ENCODE measurements around the gene ESPN. TPM values are rescaled to one million over a fixed set of nuclear protein-coding genes. Genes with fewer than 3 reads are reported as not detected.
"Not testable (repeated sequence)": the region's sequence is repeated elsewhere in the genome, so short reads cannot be mapped to it uniquely, and the experiment has no call there.

ESPN gene
- total RNA-seq, 2 experiments from 2014 or later = 0.08 to 0.23 TPM

DNA sequence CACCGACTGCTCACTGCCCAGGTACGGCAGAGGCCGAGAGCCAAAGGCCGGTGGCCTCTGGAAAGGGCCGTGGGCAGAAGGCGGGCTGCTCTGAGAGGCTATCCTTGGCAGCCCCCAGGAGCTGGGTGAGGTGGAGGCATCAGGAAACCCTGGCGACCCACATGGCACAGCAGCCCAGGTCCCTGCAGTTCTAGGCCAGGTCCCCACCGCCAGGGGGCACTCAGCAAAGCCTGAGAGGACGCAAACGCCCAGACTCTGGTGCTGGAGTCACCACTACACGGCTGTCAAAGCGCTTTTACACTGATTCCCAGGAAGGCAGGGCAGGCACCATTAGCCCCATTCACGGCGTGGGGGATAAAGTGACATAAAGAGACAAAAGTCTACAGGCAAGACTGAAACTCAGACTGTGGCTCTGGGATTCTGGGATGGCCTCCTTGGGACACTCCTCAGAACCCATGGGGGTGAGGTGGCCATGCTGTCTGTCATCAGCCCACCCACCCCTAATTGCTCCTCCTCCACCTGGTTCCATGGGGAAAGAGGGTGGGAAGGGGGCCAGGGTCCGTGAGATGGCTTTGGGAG is 61.9 kb downstream of the ESPN start:
- POLR2A ChIA-PET = no interaction called here
- CTCF ChIA-PET = interaction anchor here (0.8 to 1.9 kb wide), 12 partner anchors 9 to 234 kb away, joined by 3 to 10 read pairs (median 4); no protein-coding TSS in a partner anchor

DNA sequence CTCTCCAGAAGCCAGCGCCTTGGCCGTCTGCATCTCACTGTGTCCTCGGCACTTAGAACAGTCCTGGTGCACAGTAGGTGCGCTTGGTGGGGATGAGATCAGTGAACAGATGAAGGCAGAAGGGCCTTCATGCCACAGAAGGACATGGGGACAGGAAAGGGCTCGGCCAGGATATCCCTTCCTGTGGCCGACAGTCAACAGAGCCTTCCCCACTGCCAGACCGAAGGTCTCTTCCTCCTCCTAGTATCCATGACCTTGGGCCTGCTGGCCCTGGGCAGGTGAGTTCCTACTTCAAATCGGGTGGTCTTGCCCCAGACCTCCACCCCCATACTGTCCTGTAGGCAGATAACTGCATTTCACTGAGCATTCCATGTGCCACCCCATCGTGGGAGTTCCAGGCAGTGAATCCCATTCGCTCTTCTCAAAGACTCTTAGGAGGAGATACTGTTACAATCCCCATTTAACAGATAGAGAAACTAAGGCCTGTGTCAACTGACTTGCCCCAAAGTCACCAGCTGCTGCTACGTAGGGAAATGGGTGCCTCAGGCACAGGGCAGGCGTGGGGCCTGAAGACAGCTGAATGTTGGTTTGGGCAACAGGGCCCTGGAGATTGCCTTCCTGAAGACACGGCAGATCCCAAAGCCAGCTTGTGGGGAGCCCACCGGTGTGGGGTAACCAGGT is 63.4 kb downstream of the ESPN start:
- CTCF ChIA-PET = interaction anchor here (1.1 to 3.8 kb wide), 3 partner anchors 21 to 66 kb away, joined by 6 to 21 read pairs (median 7); partner anchors contain the start of genes NOL9 and TAS1R1
- POLR2A ChIA-PET = no interaction called here

DNA sequence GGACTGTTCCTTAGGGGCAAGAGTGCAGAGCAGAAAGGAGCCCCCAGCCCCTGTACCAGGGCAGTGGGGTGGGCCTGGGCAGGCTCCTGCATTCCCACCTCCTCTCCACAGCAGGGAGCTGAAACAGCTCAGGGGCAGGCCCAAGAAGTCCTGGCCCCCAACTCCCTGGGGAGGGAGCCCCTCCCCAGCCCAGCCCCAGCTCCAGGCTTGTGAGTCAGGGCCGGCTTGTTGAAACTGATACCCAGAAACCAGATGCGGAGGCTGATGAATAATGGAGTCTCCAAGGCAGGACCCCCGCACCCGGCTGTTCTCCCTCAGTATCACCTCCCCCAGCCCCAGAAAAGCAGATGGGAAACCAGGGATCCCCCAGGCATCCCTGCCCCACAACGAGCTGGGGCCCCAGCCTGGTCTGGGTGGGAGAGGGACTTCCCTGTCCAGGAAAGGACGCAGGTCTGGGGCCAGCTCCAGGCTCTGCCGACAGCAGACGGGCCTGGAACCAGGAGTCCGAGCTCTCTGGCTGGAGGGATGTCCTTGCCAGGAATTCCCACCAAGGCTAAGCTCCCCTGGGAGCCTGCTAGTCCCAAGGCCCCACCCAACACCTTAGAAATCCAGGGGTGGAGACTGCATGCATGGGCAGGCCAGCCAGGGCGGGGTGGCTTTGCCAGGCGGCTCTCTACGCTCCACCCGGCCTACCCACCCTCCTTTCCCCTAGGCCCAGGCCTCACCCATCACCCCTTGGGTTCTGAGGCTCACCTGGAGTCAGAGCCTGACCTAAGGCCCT is 64.2 kb downstream of the ESPN start:
- ChIA-PET POLR2A (no interaction called here), CTCF (interaction anchor here (0.6 to 3.8 kb wide), 19 partner anchors 8 to 295 kb away, joined by 3 to 21 read pairs (median 4); partner anchors contain the start of genes NOL9 and TAS1R1)

DNA sequence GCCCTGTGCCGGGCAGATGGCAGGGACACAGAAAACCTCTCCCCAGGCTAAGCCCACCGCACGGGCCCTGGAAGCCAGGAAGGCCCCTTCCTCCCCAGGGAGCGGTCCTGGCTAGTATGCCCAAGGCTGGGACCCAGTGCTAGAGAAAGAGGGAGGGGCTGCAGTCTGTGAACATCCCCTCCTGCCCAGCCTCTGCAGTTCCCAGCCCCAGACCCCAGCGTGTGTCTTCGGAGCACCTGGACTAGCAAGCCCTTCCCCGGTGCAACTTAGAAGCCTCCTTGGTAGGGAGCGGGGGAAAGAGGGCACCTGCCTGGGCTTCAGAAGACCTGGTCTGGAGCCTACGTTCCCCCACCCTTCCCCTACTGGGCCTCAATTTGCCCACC is 64.8 kb downstream of the ESPN start:
- CTCF ChIA-PET = interaction anchor here (0.9 to 3.8 kb wide), 17 partner anchors 9 to 243 kb away, joined by 3 to 21 read pairs (median 5); partner anchors contain the start of genes NOL9 and TAS1R1
- POLR2A ChIA-PET = no interaction called here

DNA sequence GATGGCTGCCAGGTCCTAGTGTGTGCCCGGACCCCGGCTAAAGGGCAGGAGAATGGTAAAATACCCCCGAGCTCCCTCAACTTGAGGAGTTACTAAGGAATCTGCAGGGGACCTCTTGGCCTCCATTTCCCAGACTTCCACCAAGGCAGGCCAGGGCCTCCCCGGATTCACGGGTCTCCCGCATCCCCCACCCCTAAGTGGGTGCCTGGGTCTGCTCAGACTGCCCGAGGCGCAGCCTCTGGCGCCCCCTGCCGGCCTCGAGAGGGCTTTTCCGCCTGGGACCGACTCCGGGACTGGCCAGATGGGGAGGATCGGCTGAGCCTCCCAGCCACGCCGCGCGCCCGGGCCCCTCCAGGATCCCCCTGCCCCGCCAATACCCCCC is 65.2 kb downstream of the ESPN start:
- CTCF ChIA-PET = interaction anchor here (0.7 to 3.8 kb wide), 24 partner anchors 8 to 462 kb away, joined by 3 to 21 read pairs (median 4); partner anchors contain the start of genes NOL9 and TAS1R1

DNA sequence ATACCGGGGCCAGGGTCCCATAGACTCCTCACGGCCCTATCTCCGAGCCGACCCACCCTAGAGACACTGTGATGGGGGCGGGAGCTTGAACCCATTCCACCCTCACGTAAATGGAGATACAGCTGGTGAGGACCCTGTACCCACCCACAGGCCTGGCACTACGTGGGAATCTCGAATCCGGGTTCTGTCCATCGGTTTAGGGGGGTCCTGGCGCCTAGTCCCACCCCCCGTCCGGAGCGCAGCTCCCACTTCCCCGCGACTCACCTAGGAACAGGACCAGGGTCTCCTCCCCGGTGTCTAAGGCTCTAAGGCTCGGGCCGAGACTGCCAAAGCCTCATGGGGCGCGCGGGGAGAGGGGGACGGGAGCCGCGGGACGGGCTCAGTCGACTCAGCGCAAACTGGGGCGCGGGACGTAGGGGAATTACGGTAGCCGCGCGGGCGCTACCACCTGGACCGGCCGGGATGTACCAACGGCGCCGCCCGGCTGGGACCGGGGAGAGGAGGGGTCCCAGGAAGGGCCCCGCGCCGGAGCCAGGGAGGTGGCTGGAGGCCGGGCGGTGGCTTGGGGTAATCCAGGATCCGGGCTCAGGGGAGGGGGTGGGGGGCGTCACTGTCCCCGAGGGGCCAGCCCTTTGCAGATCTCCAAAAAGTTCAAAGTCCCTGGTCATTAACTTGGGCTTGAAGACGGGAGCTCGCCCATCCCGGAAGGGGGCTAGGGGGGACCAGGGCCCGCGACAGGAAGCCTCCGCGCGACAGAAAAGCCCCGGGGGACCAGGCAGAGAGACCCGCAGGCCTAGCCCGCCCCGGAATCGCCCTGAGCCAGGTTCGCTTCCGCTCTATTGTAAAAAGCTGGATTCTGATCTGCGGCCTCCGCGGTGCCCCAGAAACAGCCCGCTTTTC is 65.9 kb downstream of the ESPN start:
- CTCF ChIA-PET = interaction anchor here (0.7 to 3.8 kb wide), 27 partner anchors 8 to 463 kb away, joined by 3 to 21 read pairs (median 4); partner anchors contain the start of genes NOL9, RNF207 and TAS1R1

More for the DNA sequence above, 65.2 kb downstream of the ESPN start:
- POLR2A ChIA-PET = no interaction called here

DNA sequence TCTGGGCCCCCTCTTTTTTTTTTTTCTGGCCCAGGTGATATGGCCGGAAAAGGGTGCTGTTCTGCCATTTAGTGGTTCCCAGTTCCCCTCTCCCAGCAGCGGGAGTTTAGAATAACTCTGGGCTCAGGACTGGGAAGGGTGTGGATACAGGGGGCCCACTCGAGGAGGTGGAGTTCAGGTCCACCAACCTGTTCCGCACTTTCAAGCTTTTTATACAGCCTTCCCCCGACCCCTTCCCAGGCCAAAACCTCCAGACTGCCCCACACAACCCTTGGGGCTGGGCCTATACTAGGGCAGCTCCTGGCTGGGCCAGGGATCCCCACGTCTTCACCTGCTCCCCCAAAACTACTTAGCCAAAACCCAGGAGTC is 66.5 kb downstream of the ESPN start:
- ChIA-PET POLR2A (no interaction called here), CTCF (interaction anchor here (1.0 to 3.8 kb wide), 9 partner anchors 9 to 153 kb away, joined by 3 to 21 read pairs (median 4); partner anchors contain the start of genes NOL9 and TAS1R1)

More for the DNA sequence above, 65.9 kb downstream of the ESPN start:
- POLR2A ChIA-PET = no interaction called here

DNA sequence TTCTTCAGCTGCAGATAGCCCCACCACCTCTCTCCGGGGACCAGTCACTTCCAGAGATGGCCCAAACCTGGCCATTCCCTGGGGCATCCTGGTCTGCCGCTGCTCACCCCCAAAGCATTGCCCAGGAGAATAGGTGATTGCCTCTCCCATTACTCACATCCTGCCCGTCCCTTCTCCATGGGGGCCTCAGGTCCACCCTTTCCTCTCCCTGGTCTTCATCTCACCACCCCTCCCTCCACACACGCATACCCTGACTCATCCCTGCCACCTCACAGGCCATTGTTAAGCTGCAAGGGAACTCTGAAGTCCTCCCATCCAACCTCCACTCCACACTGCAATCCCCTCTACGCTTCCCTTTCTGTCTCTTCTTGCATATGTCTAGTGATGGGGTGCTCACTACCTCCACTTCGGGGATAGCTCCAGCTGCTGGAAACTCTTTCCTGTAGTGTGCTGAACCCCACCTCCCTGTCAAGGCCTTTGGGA is 66.9 kb downstream of the ESPN start, which contains the start of gene PLEKHG5:
Gene PLEKHG5 (minus strand): TSS at position 188 of the 483 bp plus-strand sequence. CDS start 14,096 bp downstream, outside the sequence.
- POLR2A ChIA-PET = interaction anchor here (0.5 kb wide), 1 partner anchor 723 kb away, joined by 3 read pairs; no protein-coding TSS in a partner anchor
- CTCF ChIA-PET = interaction anchor here (1.0 to 3.8 kb wide), 5 partner anchors 11 to 68 kb away, joined by 3 to 21 read pairs (median 4); partner anchors contain the start of genes NOL9 and TAS1R1

DNA sequence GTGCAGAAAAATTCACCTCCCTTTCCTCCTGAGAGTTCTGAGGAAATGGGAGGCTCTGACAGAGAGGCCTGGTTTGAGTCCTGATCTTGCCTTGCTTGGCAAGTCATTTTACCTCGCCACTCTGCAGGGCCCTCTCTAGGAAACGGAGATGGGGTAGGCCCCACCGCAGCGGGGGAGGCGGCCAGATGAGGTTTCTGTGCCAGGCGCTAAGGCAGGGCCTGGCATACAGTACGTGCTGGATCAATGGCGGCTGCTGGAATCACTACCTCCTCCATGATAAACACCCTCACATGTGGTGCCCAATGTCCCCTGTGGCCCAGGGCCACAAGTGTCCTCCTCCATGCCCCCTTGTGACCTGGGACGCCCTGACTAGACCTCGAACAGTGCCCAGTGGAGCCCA is 67.4 kb downstream of the ESPN start:
- CTCF ChIA-PET = interaction anchor here (1.8 kb wide), 1 partner anchor 24 kb away, joined by 5 read pairs; no protein-coding TSS in a partner anchor
- POLR2A ChIA-PET = interaction anchor here (0.5 kb wide), 1 partner anchor 723 kb away, joined by 3 read pairs; no protein-coding TSS in a partner anchor

DNA sequence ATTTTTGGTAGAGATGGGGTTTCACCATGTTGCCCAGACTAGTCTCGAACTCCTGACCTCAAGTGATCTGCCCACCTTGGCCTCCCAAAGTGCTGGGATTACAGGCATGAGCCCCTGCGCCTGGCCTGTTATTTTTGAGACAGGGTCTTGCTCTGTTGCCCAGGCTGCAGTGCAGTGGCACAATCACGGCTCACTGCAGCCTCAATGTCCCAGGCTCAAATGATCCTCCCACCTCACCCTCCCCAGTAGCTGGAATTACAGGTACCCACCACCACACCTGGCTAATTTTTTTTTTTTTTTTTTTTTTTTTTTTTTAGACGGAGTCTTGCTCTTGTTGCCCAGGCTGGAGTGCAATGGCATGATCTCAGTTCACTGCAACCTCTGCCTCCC is 69.3 kb downstream of the ESPN start:
- POLR2A ChIA-PET = not testable (repeated sequence)
- CTCF ChIA-PET = interaction anchor here (0.6 to 1.5 kb wide), 2 partner anchors 39 to 61 kb away, joined by 5 to 6 read pairs; partner anchors contain the start of gene NOL9

DNA sequence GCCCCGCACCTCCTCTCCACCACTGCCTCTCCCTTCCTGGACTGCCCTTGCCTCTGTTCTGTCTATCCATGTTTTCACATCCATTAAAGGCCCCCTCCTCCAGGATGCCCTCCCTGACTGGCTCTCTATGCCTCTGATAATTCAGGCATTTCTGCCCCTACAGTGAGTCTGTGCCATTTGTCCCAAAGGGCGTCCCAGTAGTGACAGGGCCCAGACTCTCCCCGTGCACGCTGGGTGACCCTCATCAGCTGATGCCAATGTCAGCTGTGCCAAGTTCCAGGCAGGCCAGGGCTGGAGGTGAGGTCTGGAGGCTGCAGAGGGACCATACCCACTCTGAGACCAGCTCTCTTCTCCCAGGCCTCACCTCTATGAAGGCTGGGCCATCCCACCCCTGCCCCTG is 70.1 kb downstream of the ESPN start:
- CTCF ChIA-PET = interaction anchor here (1.5 kb wide), 1 partner anchor 60 kb away, joined by 5 read pairs; the partner anchor contains the start of gene NOL9
- POLR2A ChIA-PET = no interaction called here

DNA sequence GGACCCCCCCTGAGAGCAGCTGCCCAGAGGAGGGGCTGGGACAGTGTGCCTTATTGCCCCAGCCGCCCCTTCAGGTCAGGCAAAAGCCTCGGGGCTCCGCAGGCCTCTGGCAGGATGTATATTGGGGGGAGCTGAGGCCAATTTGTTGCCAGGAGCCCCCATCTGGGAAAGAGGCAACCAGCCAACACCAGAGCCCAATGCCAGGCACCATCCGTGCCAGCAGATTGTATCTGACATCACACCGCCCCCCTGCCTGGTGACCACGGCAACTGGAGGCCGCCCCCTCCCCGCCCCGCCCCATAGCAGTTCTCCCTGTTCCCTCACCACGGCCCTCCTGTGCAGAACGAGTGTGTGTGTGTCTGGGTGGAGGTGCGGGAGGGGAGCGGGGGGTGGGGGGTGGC is 70.5 kb downstream of the ESPN start:
- ChIA-PET CTCF (interaction anchor here (0.8 to 1.5 kb wide), 3 partner anchors 9 to 59 kb away, joined by 3 to 7 read pairs (median 5); partner anchors contain the start of gene NOL9), POLR2A (no interaction called here)

DNA sequence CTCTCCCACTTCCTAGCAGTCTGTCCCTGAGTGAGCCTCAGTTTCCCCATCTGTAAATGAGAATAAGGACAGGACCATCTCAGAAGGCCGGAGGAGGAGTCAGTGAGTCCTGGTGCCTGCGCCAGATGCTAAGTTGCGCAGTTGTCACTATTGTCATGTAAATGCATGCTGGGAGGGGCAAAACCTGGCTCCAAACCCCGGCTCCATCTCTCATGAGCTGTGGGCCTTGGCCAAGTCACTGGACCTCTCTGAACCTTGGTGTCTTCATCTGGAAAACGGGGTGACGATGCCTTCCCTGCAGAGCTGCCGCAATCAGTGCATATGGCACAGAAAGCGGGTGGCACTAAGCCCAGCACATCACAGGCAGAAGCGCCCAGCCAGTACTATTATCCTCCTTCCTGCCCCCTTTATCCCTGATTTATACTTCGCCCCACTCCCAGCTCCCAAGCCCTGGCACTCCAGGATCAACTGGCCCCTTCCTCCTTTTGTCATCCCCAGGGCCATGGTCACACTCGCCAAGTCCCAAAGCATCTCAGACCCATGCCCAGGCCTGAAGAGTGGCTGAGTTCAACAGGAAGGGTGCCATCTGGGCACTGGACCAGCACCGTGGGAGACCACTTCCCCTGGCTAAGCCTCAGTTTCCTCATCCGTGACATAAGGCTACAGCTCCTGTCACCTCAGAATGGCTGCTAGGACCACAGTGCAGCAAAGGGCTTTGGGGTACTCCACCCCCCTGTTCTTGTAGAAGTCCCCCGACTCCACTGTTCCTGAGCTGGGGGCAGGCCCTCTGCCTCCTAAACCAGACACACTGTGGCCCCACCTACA is 71.2 kb downstream of the ESPN start:
- CTCF ChIA-PET = interaction anchor here (0.6 to 1.2 kb wide), 3 partner anchors 9 to 256 kb away, joined by 3 to 7 read pairs (median 6); no protein-coding TSS in a partner anchor
- POLR2A ChIA-PET = interaction anchor here (0.5 kb wide), 1 partner anchor 32 kb away, joined by 4 read pairs; no protein-coding TSS in a partner anchor

DNA sequence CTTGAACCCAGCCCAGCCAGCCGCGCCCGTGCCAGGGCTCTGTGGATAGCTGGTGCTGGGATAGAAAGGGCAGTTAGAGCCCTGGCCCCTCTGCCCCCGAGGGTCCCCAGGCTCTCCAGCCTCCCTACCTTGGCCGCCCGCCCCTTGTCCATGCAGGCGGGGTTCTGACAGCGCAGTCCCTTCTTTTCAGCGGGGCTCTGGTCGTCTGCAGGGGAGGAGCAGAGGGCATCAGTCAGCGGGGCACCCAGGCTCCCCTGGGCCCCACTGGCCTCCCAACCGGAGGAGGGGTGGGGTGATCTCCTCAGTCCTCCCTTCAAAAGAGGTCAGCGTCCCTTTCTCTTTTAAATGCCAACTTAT is 71.8 kb downstream of the ESPN start:
- POLR2A ChIA-PET = no interaction called here
- CTCF ChIA-PET = no interaction called here

DNA sequence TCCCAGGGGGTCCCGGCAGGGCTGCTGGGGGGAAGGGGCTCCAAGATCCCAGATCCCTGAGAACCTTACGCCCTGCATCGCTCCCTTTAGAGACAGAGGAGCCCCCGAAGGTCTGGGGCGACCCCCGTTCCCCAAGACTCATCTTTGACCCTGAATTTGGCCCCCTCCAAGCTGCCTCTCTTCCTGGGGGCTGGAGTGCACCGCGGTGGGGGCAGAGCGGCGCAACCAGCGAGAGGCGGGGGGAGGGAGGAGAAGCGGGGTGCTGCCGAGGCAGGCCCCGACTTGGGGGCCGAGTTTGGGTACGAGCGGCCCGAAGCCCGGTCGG is 72.3 kb downstream of the ESPN start:
- CTCF ChIA-PET = no interaction called here
- POLR2A ChIA-PET = no interaction called here

DNA sequence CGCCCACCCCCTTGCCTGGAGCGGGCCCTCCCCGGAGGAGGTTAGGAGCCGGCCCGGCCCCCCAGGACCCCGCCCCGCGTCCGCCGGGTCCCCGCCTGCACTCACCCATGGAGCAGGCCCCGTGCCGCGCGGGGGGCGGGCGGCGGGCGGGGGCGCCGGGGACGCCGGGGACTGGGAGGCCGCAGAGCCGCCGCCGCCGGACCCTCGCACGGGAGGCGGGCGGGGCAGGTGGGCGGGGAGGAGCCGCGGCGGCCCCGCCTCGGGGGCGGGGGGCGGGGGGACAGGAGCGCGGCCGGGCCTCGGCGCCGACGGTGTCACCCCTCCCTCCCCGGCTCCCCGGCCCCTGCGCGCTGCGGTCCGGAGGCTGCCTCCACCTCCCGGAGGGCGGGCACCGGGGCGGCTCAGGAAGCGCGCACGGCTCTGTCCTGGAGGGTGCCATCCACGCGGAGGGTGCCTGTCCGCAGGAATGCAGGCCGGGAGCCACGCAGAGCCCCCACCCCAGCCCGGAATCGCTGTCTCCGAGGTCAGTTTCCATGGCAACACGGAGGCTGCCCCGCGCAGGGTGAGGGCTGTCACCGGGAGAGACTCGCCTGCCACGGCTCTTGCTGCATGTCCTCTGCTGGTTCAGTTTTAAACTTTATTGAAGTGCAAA is 72.8 kb downstream of the ESPN start:
- POLR2A ChIA-PET = no interaction called here
- CTCF ChIA-PET = interaction anchor here (1.0 to 1.7 kb wide), 2 partner anchors 7 to 57 kb away, joined by 3 to 5 read pairs; no protein-coding TSS in a partner anchor
